ENCODE results near the gene OSBPL10.

The OSBPL10 gene

DNA sequence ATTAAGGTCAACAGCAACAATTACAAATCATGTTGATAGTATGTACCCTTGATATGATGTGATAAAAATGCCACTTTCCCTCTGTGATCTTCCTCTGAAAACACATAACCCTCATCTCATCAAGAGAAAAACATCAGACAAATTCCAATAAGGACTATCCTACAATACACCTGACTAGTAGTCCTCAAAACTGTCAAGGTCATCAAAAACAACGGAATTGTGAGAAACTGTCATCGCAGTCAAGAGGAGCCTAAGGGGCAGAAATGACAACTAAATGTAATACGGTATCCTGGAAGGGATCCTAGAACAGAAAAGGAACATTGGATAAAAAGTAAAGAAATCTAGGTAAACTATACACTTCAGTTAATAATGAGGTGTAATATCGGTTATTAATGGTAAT is 59.2 kb downstream of the OSBPL10 start:
- DNase-seq = no peak

DNA sequence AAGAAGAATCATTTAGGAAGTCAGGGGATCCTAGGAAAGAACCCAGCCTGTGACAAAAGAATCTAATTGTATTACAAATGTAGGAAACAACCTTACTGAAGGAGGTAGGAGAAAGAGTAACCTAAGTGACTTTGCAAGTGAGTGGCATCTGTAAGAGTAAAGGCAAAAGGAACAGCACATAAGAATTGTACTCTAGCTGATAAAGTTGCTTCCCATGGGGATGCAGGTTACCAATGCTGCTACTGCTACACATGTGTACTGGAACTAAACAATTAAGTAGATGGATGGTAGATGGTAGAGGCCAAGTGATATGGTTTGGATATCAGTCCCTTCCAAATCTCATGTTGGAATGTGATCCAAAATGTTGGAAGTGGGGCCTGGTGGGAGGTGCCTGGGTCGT is 60.8 kb downstream of the OSBPL10 start:
- DNase-seq = no peak

DNA sequence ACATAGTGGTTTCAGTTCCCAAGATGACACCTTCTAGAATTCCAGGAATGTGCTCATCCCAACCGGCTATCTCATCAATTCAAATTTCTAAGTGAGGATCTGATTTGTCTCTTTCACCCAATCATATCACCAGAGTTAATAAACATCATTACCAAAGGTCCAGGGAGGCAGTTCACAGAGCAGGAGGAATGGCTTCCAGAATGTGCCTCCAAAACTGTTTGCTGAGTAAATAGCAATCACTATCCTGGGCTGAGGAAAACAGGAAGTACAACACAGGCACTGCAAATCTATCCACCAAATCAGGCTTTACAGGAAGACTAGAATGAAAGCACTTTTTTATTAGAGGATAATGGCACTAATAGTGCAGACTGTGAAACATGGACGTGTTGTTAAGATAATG is 61.5 kb downstream of the OSBPL10 start:
- no peak for DNase-seq

DNA sequence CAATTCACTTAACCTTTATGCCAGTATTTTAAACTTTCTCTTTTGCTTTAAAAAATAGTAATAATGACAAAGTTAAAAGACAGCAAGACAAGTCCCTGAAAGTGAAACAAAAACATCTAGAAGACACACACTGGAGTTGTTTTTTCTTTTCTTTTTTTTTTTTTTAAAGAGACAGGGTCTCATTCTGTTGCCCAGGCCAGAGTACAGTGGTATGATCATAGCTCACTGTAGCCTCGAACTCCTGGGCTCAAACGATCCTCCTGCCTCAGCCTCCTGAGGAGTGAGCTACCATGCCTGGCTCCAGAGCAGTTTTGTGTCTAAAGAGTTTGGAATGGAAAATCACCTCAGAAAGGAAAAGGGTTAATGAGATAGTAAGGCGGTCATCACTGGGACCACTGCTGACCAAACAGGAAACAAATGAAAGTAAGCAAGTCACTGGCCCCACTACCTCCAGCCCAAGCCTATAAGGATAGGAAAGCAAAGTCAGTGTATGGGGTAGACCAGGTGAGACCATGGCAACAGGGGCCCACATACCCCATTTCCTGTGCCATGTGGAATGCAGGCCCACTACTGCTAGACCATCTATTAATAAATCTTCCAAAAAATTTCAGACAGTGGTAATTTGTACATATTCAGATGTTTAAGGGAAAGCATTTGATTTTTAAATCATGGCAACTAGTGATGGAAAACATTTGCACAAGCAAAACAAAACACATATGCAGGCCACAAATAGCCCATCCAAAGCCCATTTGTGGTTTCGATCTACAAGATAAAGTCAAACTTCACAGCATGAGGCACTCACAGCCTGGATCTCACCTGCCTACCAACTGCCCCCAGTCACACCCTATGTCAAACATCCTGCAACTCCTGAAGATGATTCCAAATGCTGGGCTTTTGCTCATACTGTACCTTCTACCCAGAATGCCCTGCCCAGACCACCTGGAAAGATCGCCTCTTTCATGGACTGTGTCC is 62.6 kb downstream of the OSBPL10 start:
- DNase-seq = no peak

DNA sequence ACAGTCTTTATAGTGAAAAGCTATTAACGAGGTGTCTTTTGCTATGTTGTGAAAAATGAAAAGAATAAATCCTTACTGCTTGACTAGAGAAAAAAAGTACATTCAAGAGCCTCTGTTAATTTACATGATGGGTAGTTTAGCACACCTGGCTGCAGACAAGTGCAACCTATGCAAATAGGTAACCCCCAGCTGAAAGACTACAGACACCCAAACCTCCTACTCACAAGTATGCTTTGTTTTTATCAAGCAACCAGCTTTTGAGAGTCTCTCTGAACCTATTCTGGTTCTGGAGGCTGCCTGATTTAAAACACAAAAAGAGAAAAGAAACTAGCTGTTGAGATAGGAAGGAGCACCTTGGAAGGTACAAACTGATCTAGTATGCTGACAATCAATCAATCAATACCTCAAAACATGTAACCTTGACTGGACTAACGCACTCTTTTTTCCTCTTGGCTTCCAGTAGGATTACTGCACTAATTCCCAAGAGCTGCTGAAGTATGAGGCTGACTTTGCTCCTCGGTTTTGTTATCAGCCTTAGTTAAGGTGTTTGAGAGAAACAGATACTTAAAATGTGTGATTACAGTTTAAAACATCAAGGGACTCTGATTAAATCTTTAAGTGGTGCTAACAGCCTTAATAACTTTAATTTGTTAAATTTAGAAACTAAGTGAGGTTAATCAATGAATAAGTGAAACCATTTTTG is 63.6 kb downstream of the OSBPL10 start:
- DNase-seq = no peak

DNA sequence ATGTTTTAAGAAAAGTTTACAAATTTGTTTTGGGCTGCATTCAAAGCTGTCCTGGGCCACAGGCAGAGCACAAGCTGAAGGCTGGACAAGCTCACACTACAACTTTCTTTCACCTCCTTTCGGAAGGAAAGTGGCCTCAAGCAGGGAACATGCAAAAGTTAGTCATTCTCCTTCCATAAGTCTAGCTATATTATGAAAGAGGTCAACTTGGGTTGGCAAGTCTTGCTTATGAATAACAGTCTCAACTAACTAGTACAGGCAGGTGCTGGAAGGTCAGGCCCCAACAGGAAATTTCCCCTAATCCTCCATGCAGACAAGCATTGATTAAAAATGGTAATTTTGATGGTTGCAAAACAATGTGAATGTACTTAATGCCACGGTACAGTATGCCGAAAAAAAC is 69.4 kb downstream of the OSBPL10 start:
- DNase-seq = no peak

DNA sequence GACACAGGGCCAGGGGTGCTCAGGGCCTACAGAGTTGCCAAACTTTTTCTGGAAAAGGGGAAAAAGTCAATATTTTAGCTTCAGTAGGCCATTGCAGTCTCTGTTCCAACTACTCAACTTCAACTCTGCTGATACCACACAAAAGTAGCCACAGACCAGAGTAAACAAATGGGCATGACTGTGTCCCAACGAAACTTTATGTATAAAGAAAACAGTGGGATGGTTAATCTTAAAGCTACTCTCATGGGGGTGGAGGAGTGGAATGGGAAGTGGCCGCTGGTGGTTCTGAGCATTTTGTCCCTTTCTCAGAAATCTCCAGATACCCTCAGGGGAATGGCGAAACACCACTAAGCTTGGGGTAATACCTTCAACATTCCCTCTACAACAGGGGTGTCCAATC is 69.9 kb downstream of the OSBPL10 start:
- DNase-seq = no peak

DNA sequence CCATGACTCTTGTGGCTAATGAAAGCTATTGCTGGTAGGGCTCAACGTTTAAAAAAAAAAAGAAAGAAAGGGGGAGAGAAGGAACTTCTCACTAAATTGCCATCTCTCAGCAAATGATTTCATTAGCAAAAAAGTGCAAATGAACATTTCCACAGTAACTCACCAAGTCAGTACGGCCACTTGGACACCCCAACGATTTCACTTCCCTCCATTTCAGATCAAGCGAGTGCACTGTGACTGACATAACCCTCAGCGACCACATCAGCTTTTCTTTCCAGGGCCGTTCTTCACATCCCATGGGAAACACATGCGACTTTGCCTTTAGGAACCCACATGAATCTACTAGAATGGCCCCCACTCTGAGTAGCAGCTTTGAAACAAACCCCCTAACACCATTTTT is 71.6 kb downstream of the OSBPL10 start:
- no peak for DNase-seq

DNA sequence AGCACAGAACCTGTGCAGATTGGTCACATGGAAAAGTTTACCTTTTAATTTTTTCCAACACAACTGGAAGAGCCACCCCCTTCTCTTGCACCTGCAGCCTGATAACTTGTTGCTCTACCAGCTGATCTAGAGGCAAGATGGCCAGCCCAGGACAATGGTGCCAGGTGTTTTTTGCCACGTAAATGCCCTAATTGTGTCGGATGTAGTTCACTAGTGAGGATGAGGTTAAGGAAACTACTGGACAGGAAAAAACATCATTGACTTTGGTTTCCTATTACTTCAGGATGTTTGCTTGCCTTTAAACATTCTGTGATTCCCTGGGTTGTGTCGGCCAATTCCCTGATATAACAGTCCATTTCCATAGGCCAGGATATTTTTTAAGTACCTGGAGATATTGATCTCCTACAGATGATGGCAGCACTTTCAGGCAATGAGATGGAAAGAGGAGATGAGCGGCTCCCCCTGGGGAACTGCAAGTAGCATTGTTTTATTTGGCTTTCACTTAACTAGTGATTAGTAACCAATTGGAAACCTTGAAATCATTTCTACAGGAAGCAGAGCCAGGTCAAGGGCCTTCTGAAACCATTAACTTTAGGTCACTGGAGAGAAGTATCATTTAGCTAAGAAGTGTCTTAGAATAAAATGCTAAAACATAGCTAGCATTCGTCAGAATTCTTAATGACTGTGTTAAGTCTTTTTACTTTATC is 72.5 kb downstream of the OSBPL10 start:
- DNase-seq = no peak

DNA sequence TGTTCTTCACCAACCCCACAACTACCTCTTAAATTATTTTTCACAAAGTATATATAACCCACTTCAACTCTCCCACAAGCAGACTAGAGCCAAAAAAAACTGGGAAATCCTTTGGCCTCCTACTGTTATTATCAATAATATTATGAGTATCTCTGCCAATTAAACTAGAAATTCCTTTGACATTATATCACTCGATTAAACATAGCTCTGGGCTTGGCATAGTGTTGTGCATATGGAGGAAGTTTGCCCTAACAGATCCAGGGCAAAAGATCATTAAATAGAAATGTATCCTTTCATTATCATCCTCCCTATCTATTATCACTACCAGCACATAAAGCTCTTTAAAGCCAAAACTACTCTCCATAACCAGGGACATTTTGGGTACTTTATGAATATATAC is 74.9 kb downstream of the OSBPL10 start:
- DNase-seq = no peak

DNA sequence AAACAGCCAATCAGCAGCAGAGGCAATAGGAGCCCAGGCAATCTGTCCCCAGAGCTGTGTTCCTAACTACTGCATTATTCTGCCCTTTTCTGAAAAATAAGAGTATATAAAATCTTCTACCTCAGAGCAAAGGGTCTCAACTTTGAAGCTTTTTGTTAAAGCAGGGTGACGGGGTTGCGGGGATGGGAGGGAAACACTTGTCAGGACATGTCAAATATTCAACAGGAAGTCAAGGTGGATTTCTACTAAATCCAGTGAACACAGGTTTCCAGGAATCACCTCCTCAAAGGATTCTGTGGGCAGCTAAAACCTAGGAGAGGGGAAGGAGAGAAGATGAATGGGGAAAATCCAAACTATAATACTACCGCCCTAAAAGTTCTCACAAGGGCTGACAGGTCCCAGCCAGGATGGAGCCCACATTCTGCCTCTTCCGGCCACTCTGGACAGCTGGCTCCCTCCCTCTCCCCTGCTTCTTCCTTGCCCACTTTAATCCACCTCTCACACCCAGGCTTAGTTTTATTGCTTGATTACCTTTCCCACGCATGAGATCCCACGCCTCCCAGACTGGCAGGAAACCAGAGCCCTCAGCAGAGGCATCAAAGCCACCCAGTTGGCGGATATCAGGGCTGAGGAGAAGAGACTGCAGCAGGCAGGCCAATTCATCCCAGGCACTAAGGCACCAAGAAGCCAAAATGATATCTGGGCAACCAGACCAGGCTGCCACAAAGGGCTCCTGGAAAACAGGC is 77.2 kb downstream of the OSBPL10 start:
- DNase-seq = no peak

DNA sequence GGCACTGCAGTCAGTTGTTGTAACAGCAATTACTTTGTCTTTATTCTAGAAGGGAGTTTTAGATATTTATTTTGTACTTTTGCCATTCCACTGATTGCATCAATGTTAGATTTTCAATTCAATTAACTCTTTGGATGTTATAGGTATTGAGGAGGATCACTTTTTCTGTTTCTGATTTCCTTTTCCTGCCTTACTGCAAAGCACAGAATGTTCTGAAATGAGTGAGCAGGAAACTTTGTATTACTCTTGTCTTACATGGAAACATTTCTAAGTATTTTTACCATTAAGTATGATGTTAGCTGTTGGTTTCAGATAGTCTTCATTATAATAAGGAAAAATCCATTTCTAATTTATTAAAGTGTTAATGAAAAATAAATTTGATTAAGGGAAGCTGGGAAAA is 80.5 kb downstream of the OSBPL10 start:
- no peak for DNase-seq

DNA sequence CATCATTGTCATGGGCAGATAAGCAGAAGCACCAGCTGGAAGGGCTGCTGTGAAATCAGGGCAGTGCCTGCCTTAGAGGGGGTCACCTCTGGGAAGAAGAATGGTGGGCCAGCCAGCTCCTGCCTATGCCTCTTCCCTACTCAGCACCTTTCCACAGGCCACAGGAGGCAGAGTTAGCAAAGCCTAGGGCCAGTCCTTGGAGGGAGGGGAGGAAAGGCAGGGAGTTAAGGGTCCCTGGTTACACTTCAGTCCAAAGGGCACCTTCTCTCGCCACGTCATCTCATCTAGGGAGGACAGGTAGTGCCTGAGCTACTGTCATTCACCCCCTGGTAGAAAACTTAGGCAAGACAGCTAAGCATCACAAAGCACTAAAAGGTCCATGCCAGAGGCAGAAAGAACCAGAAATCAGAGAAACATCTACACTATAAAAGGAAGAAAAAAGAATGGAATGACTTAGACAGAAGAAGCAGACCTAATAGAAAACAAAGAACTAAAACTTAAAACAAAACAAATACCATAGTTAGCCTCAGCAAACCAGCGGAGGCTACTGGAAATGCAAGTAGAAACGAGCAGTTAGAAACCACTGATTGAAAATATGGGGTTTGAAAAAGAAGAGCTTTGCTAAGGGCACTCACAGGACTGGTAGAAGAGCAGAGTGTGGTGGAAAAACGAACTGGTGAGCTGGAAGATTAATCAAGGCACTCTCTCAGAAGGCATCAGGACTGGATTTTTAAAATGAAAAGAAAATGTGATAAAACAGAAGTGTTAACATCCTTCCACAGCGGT is 84.2 kb downstream of the OSBPL10 start:
- no peak for DNase-seq

DNA sequence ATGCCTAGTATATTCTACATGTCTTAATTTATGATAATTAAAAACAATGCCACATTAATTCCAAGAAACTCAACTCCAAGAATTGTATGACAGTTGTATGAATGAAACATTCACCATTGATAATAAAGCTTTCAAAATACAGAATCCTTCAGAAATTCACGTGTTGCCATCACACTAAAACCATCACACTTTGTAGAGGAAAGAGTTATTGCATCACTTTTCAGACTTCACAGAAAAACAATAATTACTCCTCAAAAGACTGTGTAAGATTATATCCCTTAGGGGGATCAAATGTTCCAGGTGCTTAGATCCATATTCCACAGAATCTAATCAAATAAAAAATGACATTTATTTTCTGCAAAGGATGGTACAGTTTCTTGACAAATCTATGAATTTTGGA is 85.0 kb downstream of the OSBPL10 start:
- no peak for DNase-seq

DNA sequence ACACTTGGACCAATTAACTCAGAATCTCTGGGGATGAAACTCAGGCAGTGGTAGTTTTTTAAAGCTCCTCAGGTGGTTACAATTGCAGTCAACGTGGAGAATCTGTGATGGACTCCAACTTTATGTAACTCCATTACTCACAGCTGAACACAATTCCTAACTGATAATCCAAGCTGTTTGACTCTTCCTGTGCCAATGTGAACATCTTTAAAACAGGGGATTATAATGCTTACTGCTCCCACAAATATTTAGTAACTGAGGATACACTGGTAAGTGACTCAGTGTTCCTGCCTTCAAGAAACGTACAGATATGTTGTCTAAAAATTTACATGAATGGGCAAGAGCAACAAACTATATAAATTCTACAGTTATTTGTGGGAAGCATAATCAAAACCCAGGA is 85.6 kb downstream of the OSBPL10 start:
- DNase-seq = peak; percentile 8

DNA sequence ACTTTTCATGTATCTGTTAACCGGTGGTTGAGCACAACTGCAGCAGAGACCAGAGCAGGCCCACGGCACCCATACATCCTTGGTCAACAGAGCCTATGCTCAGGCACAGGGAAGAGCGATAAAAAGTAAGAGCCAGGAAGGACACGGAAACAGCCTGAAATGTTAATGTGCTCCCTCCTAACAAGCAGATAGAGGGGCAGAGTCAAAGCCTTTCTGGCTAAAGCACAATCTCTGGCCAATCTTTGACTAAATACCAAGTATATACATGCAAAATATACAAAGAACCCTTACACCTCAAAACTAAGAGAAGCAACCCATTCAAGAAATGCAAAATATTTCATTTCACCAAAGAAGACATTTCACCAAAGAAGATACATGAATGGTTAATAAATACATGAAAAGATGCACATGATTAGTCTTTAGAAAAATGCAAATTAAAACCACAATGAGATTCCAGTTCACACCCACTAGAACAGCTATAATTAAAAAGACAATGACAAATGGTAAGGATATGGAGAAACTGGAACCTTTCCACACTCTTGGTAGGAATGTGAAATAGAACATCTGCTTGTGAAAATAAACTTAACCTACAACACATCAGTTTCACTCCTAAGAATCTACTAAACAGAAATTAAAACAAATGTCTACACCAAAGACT is 88.0 kb downstream of the OSBPL10 start:
- no peak for DNase-seq

DNA sequence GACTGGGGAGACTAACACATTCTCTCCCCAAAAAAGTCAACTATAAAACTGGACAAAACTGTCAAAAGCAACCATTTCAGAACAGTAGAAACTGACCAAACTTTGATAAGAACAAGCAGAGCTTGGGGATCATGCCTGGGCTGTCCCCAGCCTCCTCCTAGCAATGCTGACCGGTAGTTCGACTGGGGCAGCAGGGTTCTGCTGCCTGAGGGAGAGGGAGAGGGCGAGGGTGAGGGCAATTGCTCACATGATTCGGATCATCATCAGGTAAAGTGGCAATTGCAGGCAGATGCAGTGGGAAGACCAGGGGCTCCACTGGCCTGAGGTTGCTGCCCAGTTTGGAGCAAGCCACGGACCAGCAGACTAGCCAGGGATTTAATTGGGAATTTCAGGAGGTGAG is 88.6 kb downstream of the OSBPL10 start:
- no peak for DNase-seq

DNA sequence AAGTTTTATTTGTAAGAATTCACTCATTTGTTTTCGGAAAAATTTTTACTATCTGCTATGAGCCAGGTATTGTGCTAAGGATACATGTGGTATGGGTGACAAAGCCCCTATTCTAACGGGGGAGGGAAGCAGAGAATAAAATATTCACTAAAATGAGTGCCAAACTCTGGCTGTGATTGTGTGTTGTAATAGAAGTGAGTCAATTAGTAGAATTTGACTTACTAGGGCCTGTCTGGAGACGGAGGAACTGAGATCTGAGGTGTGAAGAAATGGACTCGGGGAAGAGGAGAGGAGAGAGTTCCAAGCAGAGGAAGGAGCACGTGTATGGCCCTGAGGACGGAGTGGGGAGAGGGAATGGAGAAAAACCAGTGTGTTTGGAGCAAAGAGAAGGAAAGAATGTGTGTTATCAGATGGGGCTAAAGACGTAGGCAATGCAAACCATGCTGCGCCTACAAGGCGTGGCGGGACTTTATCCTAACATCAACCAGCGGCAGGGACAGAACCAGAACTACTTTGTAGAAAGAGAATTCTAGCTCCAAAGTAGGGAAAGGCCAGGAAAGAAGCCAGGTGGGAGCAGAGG is 89.1 kb downstream of the OSBPL10 start:
- no peak for DNase-seq

DNA sequence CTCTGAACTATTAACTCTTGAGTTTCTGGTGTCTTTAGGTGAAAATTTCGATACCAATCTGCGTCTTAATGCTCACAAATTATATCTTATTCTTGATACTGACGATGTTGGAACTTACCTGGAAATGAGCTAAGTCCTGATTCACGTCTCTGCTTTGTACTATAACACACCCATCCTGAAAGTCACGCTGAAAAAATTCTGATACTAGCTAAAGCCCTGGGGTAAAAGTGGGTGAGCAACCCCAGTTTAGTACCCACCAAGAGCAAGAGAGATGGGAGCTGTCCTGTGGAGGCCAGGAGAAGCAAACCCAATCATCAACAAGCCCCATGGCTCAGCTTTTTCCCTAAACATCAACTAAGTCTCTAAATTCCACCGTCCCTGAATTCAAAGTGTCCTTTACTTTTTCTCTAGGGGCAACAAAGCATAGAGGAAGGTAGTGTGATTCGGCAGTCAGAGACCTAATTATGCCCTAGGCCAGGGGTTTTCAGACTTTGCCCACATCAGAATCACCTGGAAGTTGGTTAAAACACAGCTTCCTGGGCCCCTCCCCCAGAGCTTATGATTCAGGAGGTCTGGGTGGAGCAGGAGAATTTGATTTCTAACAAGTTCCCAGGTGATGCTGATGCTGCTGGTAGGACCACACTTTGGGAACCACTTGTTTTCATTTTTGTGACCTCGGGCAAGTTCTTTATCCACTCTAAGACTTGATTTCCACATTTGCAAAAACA is 90.2 kb downstream of the OSBPL10 start:
- DNase-seq = no peak

DNA sequence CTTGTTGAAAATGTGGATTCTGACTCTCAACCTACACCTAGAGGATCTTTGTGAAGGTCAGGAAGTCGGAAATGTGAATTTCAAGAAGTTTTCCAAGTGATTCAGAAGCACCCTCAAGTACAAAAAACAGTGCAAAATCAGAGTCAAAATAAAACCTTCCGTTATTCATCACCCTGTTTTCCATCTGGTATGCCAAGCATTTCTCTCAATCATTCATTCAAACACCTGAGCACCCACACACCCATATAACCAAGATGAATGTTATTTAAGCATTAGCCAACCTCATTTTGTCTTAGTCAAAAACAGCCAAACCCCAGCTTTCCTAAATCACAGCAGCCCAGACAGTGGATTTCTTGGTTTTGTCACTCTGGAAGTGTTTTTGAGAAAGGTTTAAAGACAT is 91.1 kb downstream of the OSBPL10 start:
- DNase-seq = no peak
